Stimulated activated CD4-positive, alpha-beta T cell treated with anti-CD3 and anti-CD28 coated beads, TNF-alpha, amount 100 ng/mL, for 4 hours (primary cell): ENCODE results near the gene CPXM2.

ENCODE experiments used
- DNase-seq, 3 experiments: peaks; one replicate each; pipeline ENCODE4 v3.0.0-alpha.2; 2020; ENCODE audit warnings: low read depth in 3 of 3

The CPXM2 gene

GRCh38 chr10:123774132-123774742, 117.4 kb downstream of the CPXM2 start:
- no peak for DNase-seq

- no peak for DNase-seq
Observed at GRCh38 chr10:123772645-123773508, 118.7 kb downstream of the CPXM2 start.

- DNase-seq: no peak
Observed at GRCh38 chr10:123771877-123772644, 119.5 kb downstream of the CPXM2 start.

- no peak for DNase-seq
Observed at GRCh38 chr10:123769647-123770046, 122.0 kb downstream of the CPXM2 start.

- DNase-seq: no peak
Observed at GRCh38 chr10:123766761-123767160, 124.8 kb downstream of the CPXM2 start.

GRCh38 chr10:123766012-123766411, 125.6 kb downstream of the CPXM2 start:
- DNase-seq: no peak

- no peak for DNase-seq
Observed at GRCh38 chr10:123761666-123762230, 129.9 kb downstream of the CPXM2 start.

GRCh38 chr10:123761038-123761428, 130.6 kb downstream of the CPXM2 start:
- no peak for DNase-seq

GRCh38 chr10:123760356-123761037, 131.1 kb downstream of the CPXM2 start:
- DNase-seq: no peak

- DNase-seq: no peak
Observed at GRCh38 chr10:123759501-123760031, 132.0 kb downstream of the CPXM2 start.

GRCh38 chr10:123759041-123759440, 132.6 kb downstream of the CPXM2 start:
- DNase-seq: no peak

GRCh38 chr10:123757853-123758252, 133.8 kb downstream of the CPXM2 start:
- no peak for DNase-seq

- no peak for DNase-seq
Observed at GRCh38 chr10:123755061-123755460, 136.5 kb downstream of the CPXM2 start.

- DNase-seq: no peak
Observed at GRCh38 chr10:123754123-123754522, 137.5 kb downstream of the CPXM2 start.

GRCh38 chr10:123751342-123752134, 140.1 kb downstream of the CPXM2 start:
- DNase-seq: no peak

- no peak for DNase-seq
Observed at GRCh38 chr10:123750901-123751300, 140.7 kb downstream of the CPXM2 start.

- no peak for DNase-seq
Observed at GRCh38 chr10:123748711-123749110, 142.9 kb downstream of the CPXM2 start.

- no peak for DNase-seq
Observed at GRCh38 chr10:123747426-123747825, 144.2 kb downstream of the CPXM2 start.

GRCh38 chr10:123746942-123747341, 144.7 kb downstream of the CPXM2 start:
- no peak for DNase-seq

GRCh38 chr10:123746520-123746919, 145.1 kb downstream of the CPXM2 start:
- no peak for DNase-seq
